ENCODE measurements around the gene RSPH10B. TPM values are rescaled to one million over a fixed set of nuclear protein-coding genes. Genes with fewer than 3 reads are reported as not detected.
A peak's percentile ranks its signal among the peaks of the same experiment; 100 is the strongest.
"Not testable (repeated sequence)": the region's sequence is repeated elsewhere in the genome, so short reads cannot be mapped to it uniquely, and the experiment has no call there.

RSPH10B gene
- total and polyA plus RNA-seq, 2 experiments from 2014 or later, result 1.3 TPM; not detected in 1

DNA sequence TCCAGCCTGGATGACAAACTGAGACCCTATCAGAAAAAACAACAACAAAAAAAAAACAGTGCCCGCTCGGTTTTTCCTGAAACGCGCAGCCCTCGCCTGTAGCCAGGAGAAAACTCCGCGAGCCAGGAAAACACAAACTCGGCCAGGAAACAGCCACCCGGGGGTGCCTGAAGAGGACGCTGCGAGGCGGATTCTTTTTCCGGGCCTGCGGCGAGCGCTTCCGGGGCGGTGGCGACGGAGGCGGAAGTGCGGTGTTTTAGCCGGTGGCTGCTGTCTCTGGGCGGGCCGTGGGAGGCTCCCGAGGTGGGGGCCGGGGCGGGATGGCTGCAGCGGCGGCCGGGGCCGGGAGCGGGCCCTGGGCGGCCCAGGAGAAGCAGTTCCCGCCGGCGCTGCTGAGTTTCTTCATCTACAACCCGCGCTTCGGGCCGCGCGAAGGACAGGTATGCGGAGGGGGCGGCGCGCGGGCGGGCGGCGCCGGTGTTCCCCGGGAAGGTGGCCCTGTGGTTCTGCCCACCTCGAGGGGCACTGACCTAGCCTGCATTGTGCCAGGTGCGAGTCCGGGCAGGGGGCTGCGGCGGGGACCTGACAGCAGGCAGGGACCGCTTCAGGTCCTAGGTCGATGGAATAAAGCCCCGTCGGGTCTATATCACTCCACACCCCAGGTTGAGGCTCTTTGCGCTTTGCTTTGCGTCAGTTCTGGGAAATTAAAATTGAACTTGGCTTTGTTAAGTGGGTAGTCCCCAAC, 71.8 kb downstream of the RSPH10B start, which contains the start of gene CCZ1:
TSS of gene CCZ1 (plus strand) at position 254 of the 745 bp plus-strand sequence. CDS start at position 321, 67 bp downstream.
- H3K9me3 ChIP-seq (ENCODE audit: low read depth); H3K4me1 ChIP-seq (ENCODE audit: low read depth); H3K27me3 ChIP-seq; H3K36me3 ChIP-seq: not testable (repeated sequence)
- peak; percentile 42 to 73 for DNase-seq (ENCODE audit: low read depth in 1 of 2, low spot score in 1 of 2)
- TF ChIP-seq, protein P1, sequence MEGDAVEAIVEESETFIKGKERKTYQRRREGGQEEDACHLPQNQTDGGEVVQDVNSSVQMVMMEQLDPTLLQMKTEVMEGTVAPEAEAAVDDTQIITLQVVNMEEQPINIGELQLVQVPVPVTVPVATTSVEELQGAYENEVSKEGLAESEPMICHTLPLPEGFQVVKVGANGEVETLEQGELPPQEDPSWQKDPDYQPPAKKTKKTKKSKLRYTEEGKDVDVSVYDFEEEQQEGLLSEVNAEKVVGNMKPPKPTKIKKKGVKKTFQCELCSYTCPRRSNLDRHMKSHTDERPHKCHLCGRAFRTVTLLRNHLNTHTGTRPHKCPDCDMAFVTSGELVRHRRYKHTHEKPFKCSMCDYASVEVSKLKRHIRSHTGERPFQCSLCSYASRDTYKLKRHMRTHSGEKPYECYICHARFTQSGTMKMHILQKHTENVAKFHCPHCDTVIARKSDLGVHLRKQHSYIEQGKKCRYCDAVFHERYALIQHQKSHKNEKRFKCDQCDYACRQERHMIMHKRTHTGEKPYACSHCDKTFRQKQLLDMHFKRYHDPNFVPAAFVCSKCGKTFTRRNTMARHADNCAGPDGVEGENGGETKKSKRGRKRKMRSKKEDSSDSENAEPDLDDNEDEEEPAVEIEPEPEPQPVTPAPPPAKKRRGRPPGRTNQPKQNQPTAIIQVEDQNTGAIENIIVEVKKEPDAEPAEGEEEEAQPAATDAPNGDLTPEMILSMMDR (IDR thresholded peaks at IDR 0.05; ENCODE audit: low read depth, low read length), result peak; percentile 12
- H3K4me3 ChIP-seq, result peak within 1 kb of the TSS; percentile 44
- peak within 1 kb of the TSS; percentile 78 for H3K27ac ChIP-seq

DNA sequence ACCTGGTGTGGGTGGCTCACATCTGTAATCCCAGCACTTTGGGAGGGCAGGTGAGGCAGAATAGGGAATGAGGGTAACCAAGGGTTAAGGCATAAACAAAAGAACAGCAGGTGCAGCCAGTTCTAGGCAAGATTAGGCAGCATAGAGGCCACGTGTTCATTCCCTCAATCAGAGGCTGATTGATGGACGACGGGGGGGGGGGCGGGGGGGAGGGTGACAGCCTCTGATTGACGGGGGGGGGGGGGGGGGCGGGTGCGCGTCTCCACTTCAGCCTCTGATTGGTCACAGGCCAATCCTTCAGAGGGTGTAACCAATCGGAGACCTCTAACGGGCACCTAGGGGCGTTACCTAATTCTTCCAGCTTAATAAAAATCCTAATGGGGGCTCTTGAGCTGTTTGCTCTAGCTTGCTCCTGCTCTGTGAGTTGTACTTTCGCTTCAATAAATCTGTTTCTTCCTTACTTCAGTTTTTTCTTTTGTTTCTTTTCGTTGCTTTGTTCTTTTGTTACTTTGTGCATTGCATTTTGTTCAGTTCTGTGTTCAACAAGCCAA, 73.0 kb downstream of the RSPH10B start:
- H3K4me3 ChIP-seq; H3K9me3 ChIP-seq (ENCODE audit: low read depth); H3K4me1 ChIP-seq (ENCODE audit: low read depth); H3K27ac ChIP-seq; H3K27me3 ChIP-seq; DNase-seq (ENCODE audit: low read depth in 1 of 2, low spot score in 1 of 2); H3K36me3 ChIP-seq: not testable (repeated sequence)

- TF ChIP-seq, protein P1 (IDR thresholded peaks at IDR 0.05; ENCODE audit: low read depth, low read length), result no peak
- no peak overlapping the region for H3K4me3 ChIP-seq
- H3K9me3 ChIP-seq (ENCODE audit: low read depth), result no peaks in the 10 kb centered on the region
- H3K4me1 ChIP-seq (ENCODE audit: low read depth), result no peaks in the 10 kb centered on the region
- H3K27me3 ChIP-seq, result no peaks in the 10 kb centered on the region
- no peak for DNase-seq (ENCODE audit: low read depth in 1 of 2, low spot score in 1 of 2)
- no peaks in the 10 kb centered on the region for H3K36me3 ChIP-seq
- no peak overlapping the region for H3K27ac ChIP-seq
Observed at GRCh38 chr7:5892498-5892897, 78.0 kb downstream of the RSPH10B start.

GRCh38 chr7:5890244-5890643, 80.2 kb downstream of the RSPH10B start:
- H3K4me1 ChIP-seq (ENCODE audit: low read depth); H3K36me3 ChIP-seq; DNase-seq (ENCODE audit: low read depth in 1 of 2, low spot score in 1 of 2); H3K4me3 ChIP-seq; H3K27ac ChIP-seq; H3K9me3 ChIP-seq (ENCODE audit: low read depth); H3K27me3 ChIP-seq: not testable (repeated sequence)

DNA sequence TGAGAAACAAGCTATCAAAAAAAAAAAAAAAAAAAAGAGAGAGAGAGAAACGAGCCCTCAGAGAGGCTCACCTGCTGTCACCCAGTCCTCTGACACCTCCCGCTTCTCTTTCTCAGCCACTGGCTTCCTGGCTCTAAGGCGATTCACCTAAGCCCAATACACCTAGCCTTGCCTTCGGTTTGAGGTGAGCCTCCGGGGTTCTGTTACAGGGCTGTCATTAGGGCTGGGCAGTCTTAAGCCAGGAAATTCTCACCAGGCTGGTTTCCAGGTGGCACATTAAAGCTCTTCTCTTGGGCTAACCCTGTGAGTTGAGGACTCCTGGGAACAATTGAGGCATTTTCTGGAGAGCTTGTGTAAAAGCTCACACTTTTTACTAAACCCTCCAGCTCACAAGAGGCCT, 82.5 kb downstream of the RSPH10B start:
- H3K27me3 ChIP-seq; H3K4me3 ChIP-seq; DNase-seq (ENCODE audit: low read depth in 1 of 2, low spot score in 1 of 2); H3K27ac ChIP-seq; H3K4me1 ChIP-seq (ENCODE audit: low read depth); H3K9me3 ChIP-seq (ENCODE audit: low read depth); H3K36me3 ChIP-seq: not testable (repeated sequence)

DNA sequence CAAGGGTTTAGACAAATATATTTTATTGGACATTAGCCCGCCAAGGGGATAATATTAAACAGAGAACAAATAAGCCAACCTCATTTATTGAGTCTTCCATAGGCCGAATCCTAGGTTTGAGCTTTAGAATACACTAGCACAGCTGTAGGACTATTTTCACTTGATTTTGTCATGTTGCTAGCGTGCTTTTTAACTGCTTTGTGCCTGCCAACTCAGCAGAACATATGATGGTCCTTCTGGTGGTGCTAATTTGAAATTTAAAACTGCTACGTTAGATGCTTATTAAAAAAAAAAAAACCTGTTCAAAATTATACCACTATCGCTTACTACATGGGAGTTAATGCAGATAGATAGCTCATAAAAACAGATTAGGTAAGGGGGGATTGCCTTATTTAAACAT, 86.1 kb downstream of the RSPH10B start:
- not testable (repeated sequence) for H3K9me3 ChIP-seq (ENCODE audit: low read depth); DNase-seq (ENCODE audit: low read depth in 1 of 2, low spot score in 1 of 2); H3K4me1 ChIP-seq (ENCODE audit: low read depth); H3K27me3 ChIP-seq; H3K27ac ChIP-seq; H3K4me3 ChIP-seq; H3K36me3 ChIP-seq

DNA sequence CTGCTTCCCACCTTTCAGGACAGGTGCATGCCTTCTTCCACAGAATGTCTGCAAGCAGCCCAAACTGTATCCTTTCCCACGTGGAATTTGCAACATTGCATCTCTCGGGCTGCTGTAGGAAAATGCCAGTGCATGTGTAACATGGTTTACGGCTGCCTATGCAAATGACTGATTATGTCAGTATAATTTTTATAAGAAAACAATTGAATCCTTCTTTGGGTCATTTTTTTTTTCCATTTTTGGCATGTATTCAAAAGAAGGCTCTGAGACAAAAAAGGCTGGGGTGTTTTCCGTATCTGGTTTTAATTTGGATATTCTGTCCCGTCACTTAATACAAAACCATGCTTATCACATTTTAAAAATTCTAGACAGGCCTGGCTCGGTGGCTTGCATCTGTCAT, 90.4 kb downstream of the RSPH10B start:
- H3K4me3 ChIP-seq; DNase-seq (ENCODE audit: low read depth in 1 of 2, low spot score in 1 of 2); H3K27ac ChIP-seq; H3K27me3 ChIP-seq; H3K4me1 ChIP-seq (ENCODE audit: low read depth); H3K9me3 ChIP-seq (ENCODE audit: low read depth); H3K36me3 ChIP-seq: not testable (repeated sequence)

DNA sequence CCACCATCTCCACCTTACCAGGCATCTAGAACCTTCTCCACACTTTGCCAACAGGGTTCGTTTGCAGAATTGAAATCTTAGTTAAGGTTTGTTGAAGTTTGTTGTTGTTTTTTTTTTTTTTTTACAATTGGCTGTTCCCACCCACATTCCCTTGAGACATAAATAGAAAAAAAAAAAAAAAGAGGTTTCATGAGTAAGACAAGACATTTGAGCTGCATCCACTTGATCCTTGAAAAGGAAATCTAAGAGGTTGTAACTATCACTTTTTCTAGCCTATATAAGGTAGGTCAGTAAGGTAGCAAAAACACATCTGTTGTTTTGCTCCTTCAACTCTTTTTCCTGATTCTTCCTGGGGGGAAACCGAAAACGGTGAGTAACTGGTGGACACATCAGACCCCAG, 90.9 kb downstream of the RSPH10B start:
- not testable (repeated sequence) for H3K27me3 ChIP-seq; H3K27ac ChIP-seq; H3K4me3 ChIP-seq; DNase-seq (ENCODE audit: low read depth in 1 of 2, low spot score in 1 of 2); H3K9me3 ChIP-seq (ENCODE audit: low read depth); H3K36me3 ChIP-seq; H3K4me1 ChIP-seq (ENCODE audit: low read depth)

Other genes with a start within 250 kb of the RSPH10B start
- gene RNF216, start 189.0 kb downstream of the RSPH10B start, total RNA-seq, result 40.3 and 40.5 TPM in 2 replicates
- gene RNF216, start 189.0 kb downstream of the RSPH10B start, polyA plus RNA-seq, result 37.6 and 38.5 TPM in 2 replicates
- gene OCM, start 89.9 kb downstream of the RSPH10B start, total RNA-seq, result not detected in 2 replicates
- gene OCM, start 89.9 kb downstream of the RSPH10B start, polyA plus RNA-seq, result 0.48 and 1.1 TPM in 2 replicates
- 49.4 and 61.2 TPM in 2 replicates for gene CCZ1, start 72.0 kb downstream of the RSPH10B start, total RNA-seq
- 107 and 111 TPM in 2 replicates for gene CCZ1, start 72.0 kb downstream of the RSPH10B start, polyA plus RNA-seq
- 13.0 and 15.1 TPM in 2 replicates for gene PMS2, start 38.4 kb upstream of the RSPH10B start, total RNA-seq
- 7.4 and 14.9 TPM in 2 replicates for gene PMS2, start 38.4 kb upstream of the RSPH10B start, polyA plus RNA-seq
- gene AIMP2, start 38.6 kb upstream of the RSPH10B start, total RNA-seq, result 44.3 and 66.5 TPM in 2 replicates
- gene AIMP2, start 38.6 kb upstream of the RSPH10B start, polyA plus RNA-seq, result 46.8 and 75.0 TPM in 2 replicates
- gene ANKRD61, start 60.7 kb upstream of the RSPH10B start, total RNA-seq, result 0.11 and 0.15 TPM in 2 replicates
- 1.9 TPM in 1 of 2 replicates, not detected in the other for gene ANKRD61, start 60.7 kb upstream of the RSPH10B start, polyA plus RNA-seq
- gene EIF2AK1, start 88.5 kb upstream of the RSPH10B start, total RNA-seq, result 162 and 173 TPM in 2 replicates
- 57.8 and 100 TPM in 2 replicates for gene EIF2AK1, start 88.5 kb upstream of the RSPH10B start, polyA plus RNA-seq
- gene USP42, start 134.3 kb upstream of the RSPH10B start, total RNA-seq, result 11.0 and 13.3 TPM in 2 replicates
- gene USP42, start 134.3 kb upstream of the RSPH10B start, polyA plus RNA-seq, result 10.4 and 14.2 TPM in 2 replicates